H9 (cell line): ENCODE measurements around the gene TRRAP. TPM values are rescaled to one million over a fixed set of nuclear protein-coding genes. Genes with fewer than 3 reads are reported as not detected.

Experiments used
- DNase-seq: peaks from one replicate; pipeline ENCODE4 v3.0.0-alpha.2; 2017
- H2AFZ ChIP-seq: one replicate; pipeline ENCODE4 v1.6.1; 2013; ENCODE audit warnings: mild to moderate bottlenecking, low read length, control low read depth, moderate library complexity
- H2AK5ac ChIP-seq: 2 replicates; pipeline ENCODE4 v1.6.1; 2013; ENCODE audit warnings: low read length, control low read depth, mixed read lengths; ENCODE audit not compliant: insufficient read length
- H2BK120ac ChIP-seq: one replicate; pipeline ENCODE4 v1.6.1; 2013; ENCODE audit warnings: low read depth, mild to moderate bottlenecking, low read length, control low read depth, inconsistent platforms; ENCODE audit not compliant: poor library complexity, severe bottlenecking
- H2BK12ac ChIP-seq: 2 replicates; pipeline ENCODE4 v1.6.1; 2013; ENCODE audit warnings: low read length, control low read depth, mixed read lengths, low read depth; ENCODE audit not compliant: insufficient read length
- H2BK15ac ChIP-seq: 2 replicates; pipeline ENCODE4 v1.6.1; 2013; ENCODE audit warnings: low read depth, low read length, control low read depth
- H2BK20ac ChIP-seq: one replicate; pipeline ENCODE4 v1.6.1; 2013; ENCODE audit warnings: low read depth, mild to moderate bottlenecking, low read length, control low read depth, inconsistent platforms; ENCODE audit not compliant: poor library complexity, severe bottlenecking
- H2BK5ac ChIP-seq: 2 replicates; pipeline ENCODE4 v1.6.1; 2013; ENCODE audit warnings: low read length, control low read depth, mixed read lengths; ENCODE audit not compliant: insufficient read length
- H3K14ac ChIP-seq: 2 replicates; pipeline ENCODE4 v1.6.1; 2013; ENCODE audit warnings: low read length, control low read depth; ENCODE audit not compliant: insufficient read depth
- H3K18ac ChIP-seq: 2 replicates; pipeline ENCODE4 v1.6.1; 2013; ENCODE audit warnings: low read depth, mild to moderate bottlenecking, mixed read lengths, low read length, control low read depth; ENCODE audit not compliant: insufficient read length
- H3K23ac ChIP-seq: 2 replicates; pipeline ENCODE4 v1.6.1; 2013; ENCODE audit warnings: low read length, control low read depth, mixed read lengths, low read depth; ENCODE audit not compliant: insufficient read length
- H3K23me2 ChIP-seq: 2 replicates; pipeline ENCODE4 v1.6.1; 2013; ENCODE audit warnings: low read depth, mild to moderate bottlenecking, mixed read lengths, low read length, control low read depth; ENCODE audit not compliant: insufficient read length, poor library complexity, severe bottlenecking
- H3K27ac ChIP-seq: 2 replicates; pipeline ENCODE4 v1.5.1; 2013; ENCODE audit warnings: low read length, control low read depth, mixed read lengths, low read depth; ENCODE audit not compliant: insufficient read length
- H3K27me3 ChIP-seq: 2 replicates; pipeline ENCODE4 v1.6.1; 2013; ENCODE audit warnings: low read length, control low read depth, inconsistent platforms; ENCODE audit not compliant: insufficient read depth
- H3K4ac ChIP-seq: 2 replicates; pipeline ENCODE4 v1.6.1; 2013; ENCODE audit warnings: low read depth, mild to moderate bottlenecking, control low read depth, inconsistent platforms, low read length, moderate library complexity
- H3K4me1 ChIP-seq: 2 replicates; pipeline ENCODE4 v1.6.1; 2013; ENCODE audit warnings: low read length, control low read depth, inconsistent platforms; ENCODE audit not compliant: insufficient read depth
- H3K4me2 ChIP-seq: 2 replicates; pipeline ENCODE4 v1.6.1; 2013; ENCODE audit warnings: low read length, control low read depth, mixed read lengths; ENCODE audit not compliant: insufficient read length, insufficient read depth
- H3K56ac ChIP-seq: 2 replicates; pipeline ENCODE4 v1.6.1; 2013; ENCODE audit warnings: low read depth, mild to moderate bottlenecking, mixed read lengths, low read length, control low read depth; ENCODE audit not compliant: insufficient read length
- H3K79me1 ChIP-seq: 2 replicates; pipeline ENCODE4 v1.6.1; 2013; ENCODE audit warnings: low read depth, mild to moderate bottlenecking, moderate library complexity, low read length, control low read depth, inconsistent platforms; ENCODE audit not compliant: insufficient read depth, poor library complexity, severe bottlenecking
- H3K79me2 ChIP-seq: 2 replicates; pipeline ENCODE4 v1.6.1; 2013; ENCODE audit warnings: low read length, control low read depth, inconsistent platforms; ENCODE audit not compliant: insufficient read depth
- H3K9ac ChIP-seq: 2 replicates; pipeline ENCODE4 v1.6.1; 2013; ENCODE audit warnings: low read length, control low read depth, mixed read lengths; ENCODE audit not compliant: insufficient read length; ENCODE audit errors: extremely low read depth
- H3K9me3 ChIP-seq: one replicate; pipeline ENCODE4 v1.6.1; 2013; ENCODE audit warnings: low read depth, low read length, inconsistent platforms; ENCODE audit not compliant: control insufficient read depth
- H3T11ph ChIP-seq: one replicate; pipeline ENCODE4 v1.6.1; 2013; ENCODE audit warnings: mild to moderate bottlenecking, low read length, control low read depth, inconsistent platforms
- H4K20me1 ChIP-seq: one replicate; pipeline ENCODE4 v1.6.1; 2013; ENCODE audit not compliant: control insufficient read depth, insufficient read length, insufficient read depth
- H4K5ac ChIP-seq: 2 replicates; pipeline ENCODE4 v1.6.1; 2013; ENCODE audit warnings: low read depth, mild to moderate bottlenecking, mixed read lengths, low read length, control low read depth; ENCODE audit not compliant: insufficient read length
- H4K8ac ChIP-seq: replicated peaks from 2 replicates; pipeline ENCODE4 v1.6.1; 2013; ENCODE audit warnings: low read length, control low read depth, mixed read lengths, low read depth; ENCODE audit not compliant: insufficient read length
- H4K91ac ChIP-seq: 2 replicates; pipeline ENCODE4 v1.6.1; 2013; ENCODE audit warnings: low read depth, mild to moderate bottlenecking, moderate library complexity, mixed read lengths, low read length, control low read depth; ENCODE audit not compliant: insufficient read length
- H3K27ac Mint-ChIP-seq, 3 experiments: 2 replicates in 2 of 3; 3 replicates in 1 of 3; pipeline ENCODE4 v1.8.0; 2020 to 2021; ENCODE audit warnings: mixed read lengths in 3 of 3, mild to moderate bottlenecking in 1 of 3, moderate library complexity in 1 of 3
- H3K27me3 Mint-ChIP-seq: 2 replicates; pipeline ENCODE4 v1.8.0; 2021; ENCODE audit warnings: low read depth, mild to moderate bottlenecking, moderate library complexity, mixed read lengths
- H3K36me3 Mint-ChIP-seq, 3 experiments: 2 replicates in 2 of 3; 3 replicates in 1 of 3; pipeline ENCODE4 v1.8.0; 2020 to 2021; ENCODE audit warnings: low read depth in 3 of 3, mixed read lengths in 3 of 3; ENCODE audit not compliant: insufficient read depth in 1 of 3
- H3K4me1 Mint-ChIP-seq, 2 experiments: 2 replicates each; pipeline ENCODE4 v1.8.0; 2020; ENCODE audit warnings: mixed read lengths in 2 of 2
- H3K4me3 Mint-ChIP-seq, 2 experiments: 2 replicates in 1 of 2; 3 replicates in 1 of 2; pipeline ENCODE4 v1.8.0; 2020 to 2021; ENCODE audit warnings: mild to moderate bottlenecking in 2 of 2, mixed read lengths in 2 of 2, moderate library complexity in 1 of 2
- H3K9me3 Mint-ChIP-seq, 2 experiments: 2 replicates in 1 of 2; 3 replicates in 1 of 2; pipeline ENCODE4 v1.8.0; 2020; ENCODE audit warnings: mild to moderate bottlenecking in 2 of 2, mixed read lengths in 2 of 2, moderate library complexity in 1 of 2
- CTCF ChIP-seq: fragments of 200-600 bp; sonication (generic); conservative IDR thresholded peaks from 3 replicates; pipeline ENCODE4 v1.8.0; 2021; ENCODE audit warnings: antibody characterized with exemption, mild to moderate bottlenecking
- WGBS: extraction: QIAGEN DNeasy Blood & Tissue Kit; methylation state at CpG from one replicate; pipeline ENCODE4 v1.1.7; 2013; ENCODE audit warnings: missing lambda C conversion rate, low lambda C conversion rate, mixed read lengths; ENCODE audit not compliant: insufficient read length; ENCODE audit errors: extremely low coverage; 5-methylcytosine and 5-hydroxymethylcytosine counted together
- total RNA-seq: library from RNA; stranded (reverse); gene quantifications from 2 replicates; pipeline ENCODE4 v1.2.1, GENCODE V29; 2021

TRRAP gene
- total RNA-seq, 1 experiment from 2014 or later = 58.6 TPM

GRCh38 chr7:98934267-98934666, 55.9 kb downstream of the TRRAP start:
- Histone ChIP-seq H3K56ac (no peak overlapping the region), H4K8ac (no peak overlapping the region), H3K18ac (no peak overlapping the region), H3K27me3 (no peaks in the 10 kb centered on the region), H2AFZ (no peak overlapping the region), H2BK20ac (no peak overlapping the region), H2BK120ac (no peak overlapping the region), H3K79me1 (no peaks in the 10 kb centered on the region), H3K4me2 (no peak overlapping the region), H3K4me1 (no peaks in the 10 kb centered on the region), H2AK5ac (no peak overlapping the region), H3K9ac (no peak overlapping the region), H3T11ph (no peak overlapping the region), H3K14ac (no peak overlapping the region), H3K23me2 (no peaks in the 10 kb centered on the region), H3K27ac (no peak overlapping the region), H4K91ac (no peak overlapping the region), H2BK5ac (no peak overlapping the region), H2BK15ac (no peak overlapping the region), H3K23ac (no peak overlapping the region), H3K4ac (no peak overlapping the region), H3K79me2 (no peaks in the 10 kb centered on the region), H4K5ac (no peak overlapping the region), H4K20me1 (no peaks in the 10 kb centered on the region), H3K9me3 (no peaks in the 10 kb centered on the region), H2BK12ac (no peak overlapping the region)
- Mint-ChIP-seq H3K4me3 (no peak overlapping the region), H3K9me3 (no peaks in the 10 kb centered on the region), H3K27me3 (no peaks in the 10 kb centered on the region), H3K4me1 (no peaks in the 10 kb centered on the region), H3K27ac (no peak overlapping the region), H3K36me3 (peaks cover 34 to 91% (median 82%) of the 10 kb centered on the region in 3 experiments; a peak in 6 of 7 replicates)
- WGBS = no CpG with 5 or more reads among the region's 3 CpGs
- no peak for TF ChIP-seq CTCF
- no peak for DNase-seq
